Measurements from ENCODE around the gene HOXA3. TPM values are rescaled to one million over a fixed set of nuclear protein-coding genes. Genes with fewer than 3 reads are reported as not detected.

HOXA3 gene
- total and polyA plus RNA-seq, 7 donors = 3.9 to 20.8 (median 10.3) TPM

DNA sequence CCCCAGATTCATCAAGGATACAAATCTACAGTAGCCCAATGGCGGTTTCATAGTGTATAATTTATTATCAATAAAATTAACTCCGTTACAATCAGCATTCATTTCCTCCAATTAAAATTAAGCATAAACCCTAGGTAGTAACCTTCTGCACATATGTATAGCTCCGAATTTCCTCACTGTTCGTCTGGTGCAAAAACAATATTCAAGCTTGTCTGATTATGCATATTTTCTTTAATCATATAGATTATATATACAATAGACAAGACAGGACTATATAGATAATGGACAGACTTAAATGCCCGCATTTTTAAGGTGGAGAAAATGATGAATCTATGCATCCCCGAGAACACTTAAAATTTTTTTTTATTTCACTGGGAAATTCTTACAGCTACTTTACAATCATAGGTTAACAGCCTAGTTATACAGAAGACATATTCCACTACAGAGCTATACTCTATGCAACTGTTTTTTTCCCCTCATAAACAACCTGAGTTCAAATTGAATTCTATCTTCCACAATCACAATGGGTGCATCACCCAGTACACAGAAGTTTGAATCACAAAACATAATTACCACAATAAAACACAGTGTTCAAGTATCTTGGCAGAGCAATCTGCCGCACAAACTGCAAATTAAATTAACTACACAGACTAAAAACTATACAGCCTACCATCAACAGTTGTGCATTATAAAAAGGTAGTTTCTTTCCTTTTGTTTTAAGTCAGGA is 10.3 kb upstream of the HOXA3 start:
- Histone ChIP-seq H3K36me3 (no peaks in the 10 kb centered on the region), H3K9me3 (no peaks in the 10 kb centered on the region), H3K4me1 (peaks cover 0 to 50% (median 39%) of the 10 kb centered on the region in 4 donors), H3K4me3 (peak overlapping the region; percentile 80 to 85 (median 82)), H3K27ac (peak overlapping the region in 3 of 4 donors; percentile 97 to 98 (median 98)), H3K27me3 (no peaks in the 10 kb centered on the region)
- intact Hi-C loops (cut with DNase I) = no loop called here
- no peak for DNase-seq
- WGBS, 2 donors = 10 to 39% methylated on average over 7 of the region's 7 CpGs
- no peak for TF ChIP-seq CTCF (IDR thresholded peaks at IDR 0.05)
- no peak for TF ChIP-seq POLR2A (IDR thresholded peaks at IDR 0.05)
- TF ChIP-seq POLR2AphosphoS5 (IDR thresholded peaks at IDR 0.05) = no peak
- no peak for TF ChIP-seq EP300 (IDR thresholded peaks at IDR 0.05)

- H3K4me3 ChIP-seq = peak overlapping the region; percentile 38 to 85 (median 82)
- no peaks in the 10 kb centered on the region for H3K27me3 ChIP-seq
- H3K36me3 ChIP-seq = no peaks in the 10 kb centered on the region
- DNase-seq = peak; percentile 72
- TF ChIP-seq POLR2A (IDR thresholded peaks at IDR 0.05) (no peak), CTCF (IDR thresholded peaks at IDR 0.05) (no peak), EP300 (IDR thresholded peaks at IDR 0.05) (no peak), POLR2AphosphoS5 (IDR thresholded peaks at IDR 0.05) (no peak)
- intact Hi-C loops (cut with DNase I) = loop anchor here (1.0 to 2.0 kb wide), 3 partner anchors 475 to 961 kb away; partner anchors contain the start of genes CBX3 and HNRNPA2B1
- no peaks in the 10 kb centered on the region for H3K9me3 ChIP-seq
- H3K4me1 ChIP-seq = peaks cover 0 to 49% (median 36%) of the 10 kb centered on the region in 4 donors
- H3K27ac ChIP-seq = peak overlapping the region in 3 of 4 donors; percentile 97 to 98 (median 98)
- WGBS, 2 donors = 6 to 27% methylated on average over 30 of the region's 30 CpGs
Observed at GRCh38 chr7:27161721-27162560, 9.6 kb upstream of the HOXA3 start.

DNA sequence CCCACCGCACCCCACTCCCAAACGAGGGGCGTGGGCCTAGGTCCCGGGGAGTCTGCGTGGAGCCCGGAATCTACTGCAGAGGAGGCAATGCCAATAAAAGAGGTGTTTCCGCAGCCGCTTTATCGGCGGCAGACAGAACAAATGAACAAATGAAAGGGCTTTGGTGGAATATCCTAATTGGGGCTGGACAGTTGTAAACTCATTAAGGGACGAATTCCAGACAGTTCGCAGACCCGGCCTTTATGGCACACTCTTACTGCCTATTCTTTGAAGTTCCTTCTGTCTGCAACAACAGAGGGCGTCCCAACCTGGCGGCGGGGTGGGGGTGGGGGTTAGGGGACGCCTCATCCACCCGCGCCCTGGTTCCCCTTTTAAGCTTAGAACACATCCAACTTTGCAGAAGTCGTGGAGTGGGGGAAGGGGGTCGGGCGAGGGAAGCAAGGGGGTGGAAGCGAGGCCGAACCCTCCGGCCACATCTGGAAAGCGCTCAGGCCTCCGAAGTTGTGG is 8.9 kb upstream of the HOXA3 start:
- intact Hi-C loops (cut with DNase I) = loop anchor here (1.0 to 2.0 kb wide), 3 partner anchors 474 to 960 kb away; partner anchors contain the start of genes CBX3 and HNRNPA2B1

More for the DNA sequence above, 8.9 kb upstream of the HOXA3 start:
- peaks cover 0 to 46% (median 38%) of the 10 kb centered on the region in 4 donors for H3K4me1 ChIP-seq
- H3K9me3 ChIP-seq = no peaks in the 10 kb centered on the region
- TF ChIP-seq POLR2AphosphoS5 (IDR thresholded peaks at IDR 0.05) = no peak
- peak in 1 of 4 experiments; percentile 38 for TF ChIP-seq CTCF (IDR thresholded peaks at IDR 0.05)
- H3K4me3 ChIP-seq = peak overlapping the region; percentile 38 to 85 (median 82)
- no peaks in the 10 kb centered on the region for H3K36me3 ChIP-seq
- peak; percentile 73 for DNase-seq
- WGBS, 2 donors = 1 to 3% methylated on average over 27 of the region's 27 CpGs
- no peaks in the 10 kb centered on the region for H3K27me3 ChIP-seq
- peak overlapping the region in 3 of 4 donors; percentile 97 to 98 (median 98) for H3K27ac ChIP-seq
